Epithelial cell of prostate (primary cell): ENCODE data around the gene PA2G4.
A peak's percentile ranks its signal among the peaks of the same experiment; 100 is the strongest.

Experiments
- DNase-seq: peaks from one replicate; pipeline ENCODE4 v3.0.0-alpha.2; 2011; ENCODE audit warnings: low read depth, low spot score
- H3K27ac ChIP-seq: fragments of 450-650 bp; 2 replicates; pipeline ENCODE4 v1.5.1; 2017; ENCODE audit warnings: mild to moderate bottlenecking

The PA2G4 gene

DNA sequence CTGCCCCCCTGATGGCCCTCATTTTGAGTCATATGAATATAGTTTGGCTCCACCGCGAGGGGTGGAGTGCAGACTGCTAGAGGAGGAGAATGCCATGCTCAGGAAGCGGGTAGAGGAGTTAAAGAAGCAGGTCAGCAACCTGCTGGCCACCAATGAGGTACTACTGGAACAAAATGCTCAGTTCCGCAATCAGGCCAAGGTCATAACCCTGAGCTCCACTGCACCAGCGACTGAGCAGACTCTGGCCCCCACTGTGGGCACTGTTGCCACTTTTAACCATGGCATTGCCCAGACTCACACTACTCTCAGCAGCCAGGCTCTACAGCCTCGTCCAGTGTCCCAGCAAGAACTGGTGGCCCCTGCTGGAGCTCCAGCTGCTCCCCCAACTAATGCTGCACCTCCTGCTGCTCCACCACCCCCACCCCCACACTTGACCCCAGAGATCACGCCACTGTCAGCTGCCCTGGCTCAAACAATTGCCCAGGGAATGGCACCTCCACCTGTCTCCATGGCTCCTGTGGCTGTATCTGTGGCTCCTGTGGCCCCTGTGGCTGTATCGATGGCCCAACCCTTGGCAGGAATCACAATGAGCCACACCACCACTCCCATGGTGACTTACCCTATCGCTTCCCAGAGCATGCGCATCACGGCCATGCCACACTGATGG is 17.0 kb downstream of the PA2G4 start:
- no peak overlapping the region for H3K27ac ChIP-seq
- DNase-seq, result no peak

DNA sequence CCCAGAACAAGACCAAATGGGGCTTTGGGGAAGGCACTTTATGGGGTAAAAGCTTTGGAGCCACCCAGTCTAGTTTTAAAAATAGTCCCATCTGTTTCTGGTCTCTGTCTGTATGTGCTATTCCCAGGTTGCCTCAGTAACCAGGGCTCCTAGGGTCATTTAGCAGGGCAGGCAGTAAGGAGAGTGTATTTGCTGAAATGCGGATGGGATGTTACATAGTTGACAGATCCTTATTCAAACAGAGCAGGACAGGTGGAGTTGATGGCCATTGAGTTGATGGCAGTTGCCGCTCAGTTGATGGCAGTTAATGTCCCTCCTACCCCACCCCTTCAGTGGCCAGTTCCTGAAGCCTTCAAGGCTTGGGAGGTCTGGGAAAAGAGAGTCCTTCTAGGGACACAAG is 18.3 kb downstream of the PA2G4 start:
- no peak for DNase-seq
- H3K27ac ChIP-seq, result no peak overlapping the region

DNA sequence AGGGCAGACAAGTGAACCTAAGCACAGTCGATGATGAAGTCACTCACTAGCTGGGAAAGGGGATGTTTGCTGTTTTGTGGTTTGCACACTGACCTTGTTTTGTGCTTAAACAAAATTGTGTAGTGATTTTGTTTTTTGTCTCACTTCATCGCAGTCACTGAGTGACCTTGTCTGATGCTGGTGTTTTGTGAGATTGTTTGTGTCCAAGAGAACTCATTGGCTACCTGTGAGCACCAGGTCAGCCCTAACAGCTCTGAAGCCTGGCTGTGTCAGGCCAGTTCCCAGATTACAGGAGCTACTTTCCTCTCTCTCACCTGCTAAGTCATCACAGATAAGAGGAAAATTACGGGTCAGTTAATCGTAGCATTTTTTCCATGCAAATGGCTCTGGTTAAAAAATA is 19.8 kb downstream of the PA2G4 start:
- H3K27ac ChIP-seq, result no peak overlapping the region

DNA sequence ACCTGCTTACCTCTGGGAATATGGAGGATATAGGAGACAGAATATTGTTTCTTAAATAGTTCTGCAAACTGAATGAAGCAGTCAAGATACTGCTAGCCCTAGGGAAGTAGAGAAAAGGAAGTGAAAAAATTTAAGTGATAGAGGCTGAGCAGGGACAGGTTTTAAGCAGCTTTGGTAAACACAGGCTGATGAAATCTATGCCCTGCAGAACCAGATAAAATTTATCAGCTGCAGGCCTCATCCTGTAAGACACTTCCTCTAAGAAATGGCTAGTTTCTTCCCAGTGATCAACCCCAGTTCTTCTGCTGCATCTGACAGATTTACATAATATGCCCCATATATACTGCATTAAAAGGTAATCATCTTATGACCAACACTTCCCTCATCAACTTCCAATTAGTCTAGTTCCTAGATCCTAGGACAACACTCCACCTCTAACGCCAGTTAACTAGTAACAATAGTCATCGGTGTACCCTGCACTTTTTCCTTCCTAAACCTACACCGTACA is 22.4 kb downstream of the PA2G4 start:
- DNase-seq, result no peak
- H3K27ac ChIP-seq, result peak overlapping the region; percentile 81

More for the DNA sequence above, 19.8 kb downstream of the PA2G4 start:
- DNase-seq, result no peak

DNA sequence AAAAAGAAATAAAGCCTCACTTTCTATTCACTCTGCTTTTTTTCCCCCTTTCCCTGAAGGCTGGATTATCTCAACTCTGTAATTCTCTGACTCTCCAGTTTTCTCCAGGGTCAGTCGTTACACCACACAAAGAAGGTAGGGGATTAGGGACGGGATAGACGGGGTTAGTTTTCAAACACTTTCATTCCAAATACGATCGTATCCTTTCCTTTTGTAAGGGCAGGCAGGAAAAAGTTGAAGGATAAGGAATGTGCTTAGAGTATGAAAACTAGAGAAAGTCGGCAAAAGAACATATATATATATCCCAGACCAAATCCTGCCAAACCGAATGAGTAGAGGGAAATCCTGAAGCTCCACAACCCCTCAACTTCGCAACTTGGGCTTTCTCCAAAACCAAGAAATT is 23.1 kb downstream of the PA2G4 start:
- H3K27ac ChIP-seq, result peak overlapping the region; percentile 81
- no peak for DNase-seq

DNA sequence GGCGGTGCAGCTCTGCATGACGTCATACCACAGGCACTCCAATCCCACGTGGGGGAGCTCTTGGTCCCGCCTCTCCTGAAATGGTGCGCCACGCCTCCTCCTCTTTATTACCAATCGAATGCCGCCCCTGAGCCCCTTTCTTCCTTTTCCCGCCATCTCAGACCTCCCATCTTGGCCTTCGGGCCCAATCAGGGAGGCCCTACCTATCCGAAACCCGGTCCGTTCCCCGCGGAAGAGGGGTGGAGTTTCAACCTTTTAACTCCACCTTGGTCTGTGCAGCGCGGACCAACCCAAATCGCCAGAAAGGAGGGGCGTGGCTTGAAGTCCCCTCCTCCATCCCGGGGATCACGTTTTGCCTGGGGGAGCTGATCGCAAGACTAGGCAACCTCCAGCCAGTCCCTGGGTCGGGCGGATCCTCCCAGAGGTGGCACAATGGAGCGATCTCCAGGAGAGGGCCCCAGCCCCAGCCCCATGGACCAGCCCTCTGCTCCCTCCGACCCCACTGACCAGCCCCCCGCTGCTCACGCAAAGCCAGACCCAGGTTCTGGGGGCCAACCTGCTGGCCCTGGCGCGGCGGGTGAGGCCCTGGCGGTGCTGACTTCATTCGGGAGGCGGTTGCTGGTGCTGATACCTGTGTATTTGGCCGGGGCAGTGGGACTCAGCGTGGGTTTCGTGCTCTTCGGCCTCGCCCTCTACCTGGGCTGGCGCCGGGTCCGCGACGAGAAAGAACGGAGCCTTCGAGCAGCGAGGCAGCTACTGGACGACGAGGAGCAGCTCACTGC is 23.7 kb downstream of the PA2G4 start, which contains the start of gene ESYT1:
ESYT1 (plus strand) TSS at position 380 of the 782 bp plus-strand sequence; CDS start at position 433, 53 bp downstream.
- peak; percentile 98 for DNase-seq
- H3K27ac ChIP-seq, result peak within 1 kb of the TSS; percentile 81

DNA sequence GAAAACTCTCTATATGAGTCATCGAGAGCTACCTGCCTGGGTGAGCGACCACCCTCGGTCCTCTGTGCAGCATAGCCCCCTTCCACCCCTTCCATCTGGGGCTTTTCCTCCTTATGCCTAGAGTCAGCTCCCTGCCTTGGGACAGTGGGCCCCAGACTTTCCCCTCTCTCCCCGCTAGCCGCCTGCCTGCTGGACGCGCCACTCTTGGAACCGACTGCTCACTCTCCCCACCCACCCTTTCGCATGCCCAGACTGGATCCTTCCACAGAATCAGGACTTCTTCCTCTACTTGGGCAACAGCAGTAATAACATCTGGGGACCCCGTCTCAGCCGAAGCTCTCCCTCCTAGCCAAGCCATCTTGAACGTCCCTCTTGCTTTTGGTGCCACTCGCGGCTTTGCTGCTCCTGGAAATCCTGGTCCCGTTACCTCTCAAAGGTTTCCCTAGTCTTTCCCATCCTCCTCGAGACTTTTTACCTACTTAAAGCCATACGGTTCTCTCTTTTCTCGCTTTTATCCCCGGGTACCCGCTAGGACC is 24.4 kb downstream of the PA2G4 start:
- H3K27ac ChIP-seq, result peak overlapping the region; percentile 81
- DNase-seq, result no peak

DNA sequence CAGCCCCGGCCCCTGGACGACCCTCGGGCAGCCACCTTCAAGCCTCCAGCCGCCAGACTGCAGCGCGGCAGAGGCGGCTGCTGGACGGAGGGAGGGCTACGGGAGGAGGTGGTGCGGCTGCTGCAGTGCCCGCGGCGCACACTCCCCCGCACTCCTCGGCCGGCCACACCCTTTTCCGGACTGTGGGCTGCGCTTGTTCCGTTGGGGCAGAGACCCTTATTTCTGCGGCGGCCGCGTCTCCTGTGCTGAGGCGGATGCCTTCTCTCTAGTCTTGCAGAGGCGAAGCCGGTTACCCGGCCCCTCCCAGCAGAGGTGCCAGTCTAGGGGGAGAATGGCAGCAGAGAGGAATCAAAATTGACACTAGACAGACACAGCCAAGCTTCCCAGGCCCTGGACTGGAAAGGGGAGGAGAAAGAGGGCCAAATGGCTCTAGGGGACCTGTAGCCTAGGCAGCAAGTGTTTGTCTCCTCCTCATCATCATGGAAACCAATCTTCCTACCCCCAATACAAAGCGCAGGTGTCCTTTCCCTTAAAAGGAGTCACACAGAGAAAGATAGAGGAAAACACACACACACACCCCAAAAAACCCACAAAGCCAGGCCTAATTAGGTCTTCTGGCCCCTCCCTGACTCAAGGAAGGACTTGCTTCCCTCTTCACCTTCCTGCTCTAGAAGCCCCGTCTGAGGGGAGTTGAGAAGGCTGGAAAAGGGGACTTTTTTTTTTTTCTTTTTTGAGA is 25.0 kb downstream of the PA2G4 start:
- no peak for DNase-seq
- peak overlapping the region; percentile 81 for H3K27ac ChIP-seq

DNA sequence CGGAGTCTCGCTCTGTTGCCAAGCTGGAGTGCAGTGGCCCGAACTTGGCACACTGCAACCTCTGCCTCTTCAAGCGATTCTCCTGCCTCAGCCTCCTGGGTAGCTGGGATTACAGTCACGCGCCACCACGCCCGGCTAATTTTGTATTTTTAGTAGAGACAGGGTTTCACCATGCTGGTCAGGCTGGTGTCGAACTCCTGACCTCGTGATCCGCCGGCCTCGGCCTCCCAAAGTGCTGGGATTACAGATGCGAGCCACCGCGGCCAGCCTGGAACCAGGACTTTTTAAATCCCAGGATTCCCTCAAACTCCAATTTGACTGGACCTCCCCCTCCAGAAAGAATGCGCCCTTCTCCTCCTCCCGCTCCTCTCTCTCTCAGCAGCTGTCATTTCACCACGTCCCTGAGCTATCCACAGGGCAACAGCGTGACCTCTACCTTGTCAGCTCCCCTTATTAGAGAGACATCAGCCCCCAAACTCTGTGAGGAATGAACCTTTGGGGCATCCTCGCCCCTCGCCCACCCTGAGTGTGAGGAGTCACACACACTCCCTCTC is 25.7 kb downstream of the PA2G4 start:
- no peak overlapping the region for H3K27ac ChIP-seq

DNA sequence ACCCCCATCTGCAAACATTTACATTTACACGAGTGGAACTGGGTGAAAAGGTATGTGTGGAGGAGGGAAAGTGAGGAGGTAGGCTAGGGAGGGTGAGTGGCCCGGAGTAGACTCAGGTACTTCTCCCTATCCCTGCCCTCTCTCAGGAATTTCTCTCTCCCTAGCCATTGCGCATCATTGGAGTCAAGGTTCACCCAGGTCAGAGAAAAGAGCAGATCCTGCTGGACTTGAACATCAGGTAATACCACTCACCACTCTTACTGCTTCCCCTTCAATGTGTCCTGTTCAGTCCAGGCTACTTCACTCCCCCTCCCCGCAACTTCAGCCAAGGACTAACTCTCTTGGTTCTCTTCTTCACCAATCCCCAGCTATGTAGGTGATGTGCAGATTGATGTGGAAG is 26.5 kb downstream of the PA2G4 start:
- no peak overlapping the region for H3K27ac ChIP-seq
- DNase-seq, result no peak

More for the DNA sequence above, 25.7 kb downstream of the PA2G4 start:
- no peak for DNase-seq

DNA sequence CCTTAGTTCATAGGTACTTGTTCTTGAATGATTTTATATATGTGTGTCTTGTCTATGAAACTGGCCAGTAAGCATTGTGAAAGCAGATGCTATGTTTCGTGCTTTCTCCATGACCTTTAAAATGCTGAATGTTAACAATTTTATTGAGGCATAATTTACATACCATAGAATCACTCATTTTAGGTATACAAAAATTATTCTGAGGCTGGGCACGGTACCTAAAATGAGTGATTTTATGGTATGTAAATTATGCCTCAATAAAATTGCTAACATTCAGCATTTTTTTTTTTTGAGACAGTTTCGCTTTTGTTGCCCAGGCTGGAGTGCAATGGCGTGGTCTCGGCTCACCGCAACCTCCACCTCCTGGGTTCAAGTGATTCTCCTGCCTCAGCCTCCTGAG is 30.5 kb downstream of the PA2G4 start:
- DNase-seq, result no peak
- H3K27ac ChIP-seq, result no peak overlapping the region

DNA sequence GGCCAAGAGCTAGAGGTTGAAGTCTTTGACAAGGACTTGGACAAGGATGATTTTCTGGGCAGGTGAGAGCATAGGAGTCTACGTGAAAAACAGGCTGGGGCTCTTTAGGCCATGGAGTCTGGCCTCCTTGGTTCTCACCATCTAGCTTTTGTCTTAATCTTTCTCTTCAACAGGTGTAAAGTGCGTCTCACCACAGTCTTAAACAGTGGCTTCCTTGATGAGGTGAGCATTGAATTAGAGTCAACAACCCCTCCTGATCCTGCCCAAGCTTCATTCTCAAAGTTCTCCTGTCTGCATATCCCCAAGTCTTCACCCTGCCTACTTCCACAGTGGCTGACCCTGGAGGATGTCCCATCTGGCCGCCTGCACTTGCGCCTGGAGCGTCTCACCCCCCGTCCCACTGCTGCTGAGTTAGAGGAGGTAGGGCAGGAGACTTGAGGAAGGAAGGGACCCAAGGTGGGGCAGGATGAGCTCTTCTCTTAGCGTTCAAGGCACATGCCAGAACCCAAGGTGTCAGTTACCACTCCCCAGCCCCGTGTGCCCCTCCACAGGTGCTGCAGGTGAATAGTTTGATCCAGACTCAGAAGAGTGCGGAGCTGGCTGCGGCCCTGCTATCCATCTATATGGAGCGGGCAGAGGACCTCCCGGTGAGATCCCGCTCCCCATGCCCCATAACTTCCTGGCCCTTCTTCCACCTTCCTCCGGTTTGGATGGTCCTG is 33.7 kb downstream of the PA2G4 start:
- no peak overlapping the region for H3K27ac ChIP-seq
- no peak for DNase-seq

DNA sequence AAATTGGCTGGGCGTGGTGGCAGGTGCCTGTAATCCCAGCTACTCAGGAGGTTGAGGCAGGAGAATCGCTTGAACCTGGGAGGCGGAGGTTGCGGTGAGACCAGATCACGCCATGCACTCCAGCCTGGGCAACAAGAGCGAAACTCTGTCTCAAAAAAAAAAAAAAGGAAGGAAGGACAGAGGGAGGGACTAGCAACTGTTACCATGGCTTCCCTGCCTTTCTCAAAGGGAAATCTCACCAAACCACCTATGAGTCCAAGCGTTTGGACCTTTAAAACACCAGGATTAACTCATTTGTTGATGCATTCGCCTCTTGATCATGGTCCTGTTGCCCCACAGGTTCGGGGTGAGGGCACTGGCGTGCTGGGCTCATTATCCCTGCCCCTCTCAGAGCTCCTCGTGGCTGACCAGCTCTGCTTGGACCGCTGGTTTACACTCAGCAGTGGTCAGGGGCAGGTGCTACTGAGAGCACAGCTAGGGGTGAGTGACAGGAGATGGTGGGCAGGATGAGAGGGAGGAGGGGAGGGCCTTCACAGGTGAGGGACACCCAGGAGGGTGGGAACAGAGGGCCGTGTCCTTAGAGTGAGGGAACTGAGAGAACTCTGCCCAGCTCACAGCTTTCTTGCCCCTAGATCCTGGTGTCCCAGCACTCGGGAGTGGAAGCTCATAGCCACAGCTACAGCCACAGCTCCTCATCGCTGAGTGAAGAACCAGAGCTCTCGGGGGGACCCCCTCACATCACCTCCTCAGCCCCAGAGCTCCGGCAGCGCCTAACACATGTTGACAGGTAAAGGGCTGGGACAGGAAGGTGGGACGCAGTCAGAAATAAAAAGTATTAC is 37.8 kb downstream of the PA2G4 start:
- H3K27ac ChIP-seq, result no peak overlapping the region

DNA sequence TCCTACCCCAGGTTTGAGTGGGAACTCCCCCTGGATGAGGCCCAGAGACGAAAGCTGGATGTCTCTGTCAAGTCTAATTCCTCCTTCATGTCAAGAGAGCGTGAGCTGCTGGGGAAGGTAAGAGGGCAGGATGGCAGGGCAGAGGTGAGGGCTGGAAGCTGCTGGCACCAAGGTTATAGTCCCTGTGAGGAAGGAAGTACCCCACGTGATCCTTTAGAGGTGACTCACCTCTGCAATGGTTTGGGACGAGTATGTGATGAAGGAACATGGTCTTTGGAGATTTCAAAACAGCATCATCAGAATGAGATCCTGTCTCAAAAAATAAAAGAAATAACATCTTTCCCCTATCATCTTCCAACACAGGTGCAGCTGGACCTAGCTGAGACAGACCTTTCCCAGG is 38.9 kb downstream of the PA2G4 start:
- no peak for DNase-seq
- no peak overlapping the region for H3K27ac ChIP-seq

More for the DNA sequence above, 37.8 kb downstream of the PA2G4 start:
- DNase-seq, result no peak

DNA sequence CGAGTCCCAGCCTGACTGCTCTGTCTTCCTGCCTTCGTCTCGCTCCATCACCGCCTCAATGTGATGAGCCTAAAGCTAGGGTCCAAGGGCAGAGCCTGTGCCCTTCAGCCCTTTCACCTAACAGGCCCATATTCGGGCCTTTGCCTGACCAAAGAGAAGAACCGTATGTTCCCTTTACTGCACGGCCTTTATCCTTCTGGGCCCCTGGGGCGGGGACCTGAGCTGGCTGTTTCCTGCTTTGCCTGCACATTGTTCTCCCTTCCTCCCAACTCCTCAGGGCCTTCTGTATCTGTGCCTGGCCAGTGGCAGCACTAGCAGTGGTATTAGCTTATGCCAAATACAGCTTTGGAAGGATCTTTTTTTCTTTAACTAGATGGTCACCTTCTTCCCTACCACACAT is 39.5 kb downstream of the PA2G4 start:
- DNase-seq, result no peak
- no peak overlapping the region for H3K27ac ChIP-seq

DNA sequence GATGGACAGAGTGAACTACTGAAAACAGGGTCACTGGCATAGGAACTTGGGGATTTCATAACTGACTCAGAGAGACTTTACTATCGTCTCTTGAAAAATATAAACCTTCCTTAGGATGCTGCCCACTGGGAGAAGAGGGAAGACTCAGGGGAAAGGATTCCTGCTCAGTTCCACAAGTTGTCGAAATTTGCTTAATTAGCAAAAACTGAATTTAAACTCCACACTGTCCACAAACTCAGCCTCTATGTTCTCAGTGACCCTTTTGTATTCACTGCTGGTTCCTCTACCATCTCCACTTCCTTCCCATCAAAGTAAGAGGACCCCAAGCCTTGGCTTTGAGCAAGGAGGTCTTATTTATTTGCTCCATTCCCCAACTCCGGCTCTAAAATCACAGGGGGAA is 40.9 kb downstream of the PA2G4 start:
- H3K27ac ChIP-seq, result no peak overlapping the region
- no peak for DNase-seq

DNA sequence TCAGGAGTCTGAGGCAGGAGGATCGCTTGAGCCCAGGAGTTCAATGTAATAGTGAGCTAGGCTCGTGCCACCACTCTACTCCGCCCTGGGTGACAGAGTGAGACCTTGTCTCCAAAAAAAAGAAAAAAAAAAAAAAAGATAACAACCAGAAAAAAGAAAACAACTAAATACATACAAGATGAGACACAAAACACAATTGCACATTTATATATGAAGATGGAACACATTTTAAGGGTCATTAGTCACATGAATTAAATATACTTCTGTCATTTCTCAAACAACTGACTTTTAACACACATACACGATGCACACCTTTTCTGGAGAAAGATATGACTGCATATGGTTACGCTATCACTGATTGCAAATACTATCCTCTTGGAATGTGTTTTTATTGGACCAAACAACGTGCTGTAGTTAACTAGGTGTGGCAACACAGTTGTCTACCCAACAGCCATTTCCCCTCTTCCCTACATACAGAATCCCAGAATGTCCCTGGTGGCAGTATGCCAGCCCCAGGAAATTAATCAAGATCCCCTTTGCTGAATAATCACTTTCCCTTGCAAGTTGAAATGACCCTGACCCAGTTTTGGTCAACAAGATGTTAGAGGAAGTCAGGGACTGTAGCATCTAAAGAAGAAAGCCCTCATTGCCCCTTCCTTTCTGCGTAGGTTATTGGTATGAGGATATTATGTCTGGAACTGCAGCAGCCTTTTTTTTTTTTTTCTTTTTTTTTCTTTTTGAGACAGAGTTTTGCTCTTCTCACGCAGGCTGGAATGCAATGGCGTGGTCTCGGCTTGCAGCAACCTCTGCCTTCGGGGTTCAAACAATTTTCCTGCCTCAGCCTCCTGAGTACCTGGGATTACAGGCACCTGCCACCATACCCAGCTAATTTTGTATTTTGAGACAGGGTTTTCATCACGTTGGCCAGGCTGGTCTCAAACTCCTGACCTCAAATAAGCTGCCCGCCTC is 42.4 kb downstream of the PA2G4 start:
- no peak overlapping the region for H3K27ac ChIP-seq
- no peak for DNase-seq

DNA sequence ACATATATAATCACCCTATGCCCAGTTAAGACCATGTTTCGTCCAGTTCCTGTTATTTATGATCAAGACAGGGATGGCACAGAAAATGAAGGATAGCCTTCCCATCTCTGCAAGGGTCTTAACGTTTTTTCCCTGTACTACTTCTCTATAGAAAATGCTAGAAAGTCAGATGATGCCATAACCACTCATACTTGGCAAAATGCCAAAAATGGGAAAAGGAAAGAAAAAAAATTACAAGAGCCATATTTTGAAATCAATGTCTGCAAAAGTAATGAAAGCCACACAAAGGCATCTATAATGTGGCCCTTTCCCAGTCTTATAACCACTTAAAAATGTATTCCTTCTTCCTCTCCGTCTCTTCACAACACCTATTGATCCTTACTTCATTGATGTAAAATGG is 46.2 kb downstream of the PA2G4 start:
- no peak overlapping the region for H3K27ac ChIP-seq
- DNase-seq, result no peak
